GM21515 (cell line): Measurements from ENCODE around the gene USP34.
"Not testable (repeated sequence)": the region's sequence is repeated elsewhere in the genome, so short reads cannot be mapped to it uniquely, and the experiment has no call there.

Experiments
- ATAC-seq: cut with Tn5 transposase; IDR thresholded peaks from one replicate; pipeline ENCODE4 v1.9.1; 2021; ENCODE audit not compliant: unreplicated experiment

Gene USP34

DNA sequence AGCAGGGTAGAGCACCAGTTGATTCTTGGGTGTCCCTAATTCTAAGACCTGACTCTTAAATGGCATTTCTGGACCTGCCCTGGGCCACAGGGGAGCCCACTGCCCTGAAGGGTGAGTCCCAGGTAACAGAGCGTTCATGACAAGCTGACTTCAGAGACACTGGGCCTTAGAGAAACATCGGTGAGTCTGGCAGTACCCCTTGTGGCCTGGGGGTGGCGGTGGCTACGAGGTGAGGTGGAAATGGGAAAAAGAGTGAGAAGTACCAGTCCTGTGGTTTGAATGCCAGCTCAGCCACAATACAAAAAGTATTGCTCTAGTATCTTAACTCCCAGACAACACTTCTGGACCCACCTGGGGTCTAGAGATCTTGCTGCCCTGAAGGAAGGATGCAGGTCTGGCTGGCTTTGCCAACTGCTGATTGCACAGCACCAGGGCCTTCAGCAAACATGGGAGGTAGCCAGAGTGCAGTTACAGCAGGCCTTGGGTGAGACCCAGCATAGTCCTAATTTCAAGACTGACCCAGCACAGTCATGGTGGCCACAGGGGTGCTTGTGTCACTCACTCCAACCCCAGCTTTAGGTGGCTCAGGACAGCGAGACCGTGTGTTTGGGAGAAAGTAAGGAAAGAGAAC, 44.5 kb downstream of the USP34 start:
- peak; percentile 53 for ATAC-seq

DNA sequence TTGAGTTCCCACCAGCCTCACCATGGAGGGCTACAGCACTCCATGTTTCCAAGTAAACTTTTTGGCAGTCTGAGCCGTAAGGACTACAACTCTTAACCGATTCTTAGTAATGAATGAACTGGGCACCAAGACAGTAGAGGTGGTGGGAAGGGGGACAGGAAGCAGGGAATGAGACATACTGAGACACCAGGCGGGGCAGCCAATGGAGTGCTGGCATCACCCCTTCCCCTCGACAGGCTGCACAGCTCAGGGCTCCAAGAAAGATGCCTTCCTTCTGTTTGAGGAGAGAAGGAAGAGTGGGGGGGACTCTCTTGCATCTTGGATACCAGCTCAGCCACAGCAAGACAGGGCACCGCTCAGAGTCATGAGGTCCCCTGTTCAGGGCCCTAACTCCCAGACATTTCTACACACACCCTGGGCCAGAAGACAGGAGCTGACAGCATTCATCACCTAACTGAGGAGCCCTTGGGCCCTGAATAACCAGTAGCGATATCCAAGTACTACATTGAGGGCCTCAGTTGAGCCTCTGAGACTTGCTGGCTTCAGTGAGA, 45.2 kb downstream of the USP34 start:
- ATAC-seq = no peak

DNA sequence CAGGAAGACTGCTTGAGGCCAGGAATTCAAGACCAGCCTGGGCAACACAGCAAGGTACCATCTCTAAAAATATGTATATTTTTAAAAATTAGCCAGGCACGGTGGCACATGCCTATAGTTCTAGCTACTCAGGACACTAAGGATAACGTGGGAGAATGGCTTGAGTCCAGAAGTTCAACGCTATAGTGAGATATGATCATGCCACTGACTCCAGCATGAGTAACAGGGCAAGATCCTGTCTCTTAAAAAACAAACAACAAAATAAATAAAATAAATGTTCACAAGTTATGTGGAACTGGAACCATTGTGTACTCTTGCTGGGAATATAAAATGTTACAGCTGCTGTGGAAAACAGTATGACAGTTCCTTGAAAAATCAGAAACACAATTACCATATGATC, 47.2 kb downstream of the USP34 start:
- no peak for ATAC-seq

DNA sequence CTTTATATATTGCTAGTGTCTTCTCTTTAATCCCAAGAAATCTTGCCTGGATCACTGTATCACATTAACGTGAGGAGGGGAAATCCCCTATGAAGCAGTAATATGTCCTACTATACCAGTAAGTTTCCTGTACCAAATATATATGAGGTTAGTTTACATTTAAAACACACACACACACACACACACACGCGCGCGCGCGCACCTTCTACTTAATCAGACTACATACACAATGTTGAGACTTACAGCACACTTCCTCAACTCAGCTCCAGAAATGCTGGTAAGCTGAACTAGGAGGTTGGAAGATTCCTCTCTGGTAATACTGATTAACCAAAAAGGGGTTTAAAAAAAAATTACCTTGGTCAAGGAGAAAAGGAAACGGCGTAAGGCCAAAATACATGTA, 49.3 kb downstream of the USP34 start:
- no peak for ATAC-seq

DNA sequence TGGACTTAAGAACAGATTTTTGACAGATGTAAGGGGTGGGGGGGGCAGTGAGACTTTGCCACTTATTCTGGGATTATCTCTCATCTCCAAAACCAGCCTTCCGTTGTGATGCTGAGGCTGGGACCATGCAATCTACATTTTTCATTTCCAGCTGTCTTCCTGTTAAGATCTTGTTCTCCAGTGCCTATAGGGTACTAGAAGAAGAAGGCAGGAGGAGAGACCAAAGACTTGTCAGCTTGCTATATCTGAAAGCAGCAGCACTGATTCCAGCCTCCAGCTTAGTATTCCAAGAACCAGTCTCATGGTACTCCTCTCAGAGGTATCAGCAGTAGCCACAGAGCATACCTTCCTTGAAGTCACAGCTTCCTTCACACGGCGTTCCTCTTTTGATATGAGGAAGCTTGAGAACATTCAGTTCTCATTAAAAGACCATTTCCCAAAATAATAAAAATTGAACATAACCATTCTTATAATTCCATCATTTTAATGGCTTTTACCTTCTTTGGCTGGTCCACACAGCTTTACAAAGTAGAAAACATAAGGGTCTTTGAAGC, 49.8 kb downstream of the USP34 start:
- no peak for ATAC-seq

DNA sequence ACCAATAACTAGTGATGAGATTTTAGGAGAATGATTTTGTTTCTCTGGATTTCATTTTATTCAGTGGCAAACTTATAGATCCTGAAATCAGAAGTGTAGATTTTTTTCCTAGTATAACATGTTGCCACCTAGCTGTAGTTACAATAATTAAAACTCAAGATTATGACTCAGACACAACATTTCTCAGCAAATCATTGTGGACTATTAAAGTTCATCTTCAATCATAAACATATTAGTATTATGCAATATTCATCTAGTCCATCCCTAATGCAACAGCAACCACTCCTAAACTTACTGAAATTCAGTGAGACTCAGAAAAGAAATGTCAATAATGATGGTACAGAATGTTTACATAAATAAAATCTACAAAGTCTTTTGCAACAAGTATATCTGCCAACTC, 51.3 kb downstream of the USP34 start:
- no peak for ATAC-seq

DNA sequence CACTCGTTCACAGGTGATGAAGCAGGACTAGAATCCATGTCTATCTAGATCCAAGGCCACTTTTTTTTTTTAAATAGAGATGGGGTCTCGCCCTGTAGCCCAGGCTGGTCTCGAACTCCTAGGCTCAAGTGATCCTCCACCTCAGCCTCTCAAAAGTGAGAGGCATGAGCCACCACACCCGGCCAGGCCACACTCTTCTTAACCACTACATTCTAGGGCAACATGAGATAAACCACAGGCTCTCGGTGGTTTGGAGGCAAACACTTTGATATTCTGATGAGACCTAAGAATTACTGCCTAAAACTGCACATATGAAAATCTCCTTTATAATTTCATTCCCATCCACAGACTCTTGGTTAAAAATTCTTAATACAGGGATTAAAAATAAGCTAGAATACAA, 51.8 kb downstream of the USP34 start:
- no peak for ATAC-seq

DNA sequence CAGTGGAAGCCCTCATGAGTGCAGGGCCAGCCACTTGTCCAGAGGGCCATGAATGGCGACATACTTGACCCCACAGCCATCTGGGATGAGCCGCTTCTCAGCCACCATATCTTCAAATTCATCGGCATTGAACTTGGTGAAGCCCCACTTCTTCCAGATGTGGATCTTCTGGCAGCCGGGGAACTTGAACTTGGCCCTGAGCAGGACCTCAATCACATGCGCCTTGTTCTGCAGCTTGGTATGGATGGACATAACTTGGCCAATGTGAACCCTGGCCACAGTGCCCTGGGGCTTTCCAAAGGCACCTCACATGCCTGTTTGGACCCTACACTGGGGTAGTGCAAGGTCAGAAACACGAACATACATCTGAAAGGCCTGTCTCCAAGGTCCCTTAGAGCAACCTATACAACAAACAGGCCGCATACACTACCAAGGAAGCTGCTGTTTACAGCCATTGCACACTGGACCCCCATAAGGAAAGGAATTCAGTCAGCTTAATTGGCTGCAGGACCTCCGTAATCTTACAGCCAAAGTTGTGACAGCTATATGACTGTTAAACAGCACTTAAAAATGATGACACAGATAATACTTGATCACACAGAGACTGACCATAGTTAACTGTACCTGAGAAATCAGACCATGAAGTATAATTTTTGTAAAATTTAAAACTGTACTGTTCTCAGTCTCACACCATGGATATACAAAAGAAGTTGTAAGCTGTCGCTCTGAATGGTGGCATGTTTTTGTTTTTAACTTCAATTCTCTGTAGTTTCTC, 53.8 kb downstream of the USP34 start:
- no peak for ATAC-seq

DNA sequence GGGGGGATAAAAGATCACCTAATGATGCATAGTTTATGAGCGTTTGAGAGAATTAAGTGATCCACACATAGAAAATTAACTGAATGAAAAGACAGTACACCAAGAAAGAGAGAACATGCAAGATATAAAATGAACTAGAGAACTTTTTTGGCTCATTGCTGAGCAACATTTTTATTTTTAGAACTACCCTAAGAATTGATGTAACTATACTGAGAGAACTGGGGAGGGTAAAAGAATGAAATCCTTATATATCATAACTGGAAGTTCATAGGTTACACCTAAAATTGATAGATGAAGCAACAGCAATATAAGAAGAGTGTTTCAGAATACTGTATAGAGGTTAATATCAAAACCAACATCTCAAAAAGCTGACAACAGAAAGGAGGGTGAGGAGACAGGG, 55.6 kb downstream of the USP34 start:
- no peak for ATAC-seq

DNA sequence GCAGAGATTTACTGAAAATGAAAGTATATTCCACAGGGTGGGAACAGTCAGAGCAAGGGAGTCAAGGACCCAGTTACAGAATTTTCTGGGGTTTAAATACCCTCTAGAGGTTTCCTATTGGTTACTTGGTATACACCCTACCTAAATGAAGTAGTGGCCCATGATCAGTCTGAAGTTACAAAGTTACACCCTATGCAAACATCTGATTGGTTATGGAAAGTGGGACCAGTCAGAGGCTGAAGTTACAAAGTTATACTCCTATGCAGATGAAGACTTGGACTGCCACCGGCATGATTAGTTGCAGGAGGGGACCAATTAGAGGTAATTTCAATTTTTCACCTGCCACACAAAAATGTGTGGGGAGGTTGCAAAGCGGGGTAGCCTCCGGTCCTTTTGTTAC, 56.2 kb downstream of the USP34 start:
- no peak for ATAC-seq

DNA sequence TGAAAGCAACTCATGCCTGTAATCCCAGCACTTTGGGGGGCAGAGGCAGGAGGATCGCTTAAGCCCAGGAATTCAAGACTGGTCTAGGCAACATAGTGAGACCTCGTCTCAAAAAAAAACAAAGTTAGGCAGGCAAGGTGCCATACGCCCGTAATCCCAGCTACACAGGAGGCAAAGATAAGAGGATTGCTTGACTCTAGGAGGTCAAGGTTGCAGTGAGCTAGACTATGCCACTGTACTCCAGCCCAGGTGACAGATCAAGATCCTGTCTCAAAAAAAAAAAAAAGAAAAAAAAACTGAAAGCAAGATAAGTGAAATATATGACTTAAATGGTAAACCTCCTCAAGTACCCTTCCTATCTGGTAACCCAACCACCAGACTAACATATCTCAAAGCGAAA, 59.8 kb downstream of the USP34 start:
- ATAC-seq = no peak

DNA sequence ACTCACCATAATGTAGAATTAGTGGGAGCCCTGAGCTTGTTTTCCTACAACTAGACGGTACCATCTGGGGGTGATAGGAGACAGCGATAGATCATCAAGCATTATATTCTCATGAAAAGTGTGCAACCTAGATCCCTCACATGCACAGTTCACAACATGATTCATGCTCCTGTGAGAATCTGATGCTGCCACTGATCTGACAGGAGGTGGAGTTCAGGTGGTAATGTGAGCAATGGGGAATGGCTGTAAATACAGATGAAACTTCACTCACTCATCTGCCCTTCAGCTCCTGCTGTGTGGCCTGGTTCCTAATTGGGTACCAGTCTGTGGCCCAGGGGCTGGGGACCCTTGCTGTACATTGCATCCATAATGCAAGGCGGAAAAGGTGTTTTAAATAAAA, 60.7 kb downstream of the USP34 start:
- no peak for ATAC-seq

DNA sequence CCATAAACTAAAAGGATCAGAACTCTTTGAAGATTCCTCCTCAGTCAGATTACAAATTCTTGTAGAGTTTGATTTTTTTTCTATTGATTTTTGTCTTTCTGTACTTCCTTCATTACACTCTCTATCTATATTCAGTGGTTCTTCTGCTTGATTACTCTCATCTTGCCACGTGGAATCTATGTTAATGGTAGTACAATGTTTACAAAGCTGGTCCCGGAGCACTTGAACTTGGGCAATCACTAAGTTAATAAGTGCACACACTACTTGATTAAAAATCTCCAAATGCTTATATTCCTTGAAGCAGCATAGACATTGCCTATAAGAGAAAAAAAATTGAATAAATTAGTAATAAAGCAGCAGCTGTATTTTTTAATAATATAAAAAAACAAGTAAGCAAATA, 65.1 kb downstream of the USP34 start:
- ATAC-seq = no peak

DNA sequence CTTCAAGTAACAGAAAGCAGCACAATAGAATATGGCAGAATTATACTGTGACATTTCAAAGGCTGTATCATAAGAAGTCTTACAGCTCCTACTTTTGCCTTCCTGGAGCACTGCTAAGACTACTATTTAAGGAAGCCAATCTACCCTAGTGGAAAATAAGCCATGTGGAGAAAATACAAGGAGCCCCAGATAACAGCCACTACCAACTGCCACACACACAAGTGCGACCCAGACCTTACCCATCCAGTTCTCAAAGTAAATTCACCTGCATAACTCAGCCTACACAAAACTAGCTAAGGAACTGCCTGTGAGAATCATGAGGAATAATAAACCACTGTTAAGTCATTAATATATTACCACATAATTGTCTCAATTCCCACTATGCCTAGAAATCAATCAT, 66.4 kb downstream of the USP34 start:
- no peak for ATAC-seq

DNA sequence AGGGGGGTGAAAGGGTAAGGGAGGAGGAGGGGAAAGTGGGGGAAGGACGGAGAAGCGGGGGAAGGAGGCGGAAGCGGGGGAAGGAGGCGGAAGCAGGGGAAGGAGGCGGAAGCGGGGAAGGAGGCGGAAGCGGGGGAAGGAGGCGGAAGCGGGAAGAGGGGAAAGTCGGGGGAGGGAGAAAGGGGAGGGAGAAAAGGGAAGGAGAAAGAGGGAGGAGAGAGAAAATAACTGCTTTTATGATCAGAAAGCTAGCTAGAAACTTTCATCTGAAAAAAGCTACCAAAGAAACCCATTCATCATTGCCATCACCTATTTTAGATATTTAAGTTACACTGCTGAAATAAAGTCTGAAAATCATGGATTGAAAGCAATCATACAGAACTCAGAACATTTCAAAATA, 72.5 kb downstream of the USP34 start:
- ATAC-seq = no peak

DNA sequence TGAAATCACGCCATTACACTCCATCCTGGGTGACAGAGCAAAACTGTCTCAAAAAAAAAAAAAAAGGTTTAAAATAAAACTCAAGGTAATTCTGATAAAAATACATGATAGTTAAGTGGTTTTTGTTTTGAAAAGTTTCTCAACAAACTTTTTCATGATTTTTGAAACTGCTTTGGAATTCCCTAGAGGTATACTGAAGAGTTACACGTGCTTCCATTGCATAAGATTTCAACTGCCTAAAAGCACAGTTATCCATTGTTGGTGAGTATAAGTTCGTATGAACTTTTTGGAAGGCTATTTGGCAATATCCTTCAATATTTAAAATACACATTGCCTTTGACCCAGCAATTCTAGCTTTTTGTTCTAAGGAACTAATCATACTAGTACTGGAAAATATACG, 74.9 kb downstream of the USP34 start:
- no peak for ATAC-seq

DNA sequence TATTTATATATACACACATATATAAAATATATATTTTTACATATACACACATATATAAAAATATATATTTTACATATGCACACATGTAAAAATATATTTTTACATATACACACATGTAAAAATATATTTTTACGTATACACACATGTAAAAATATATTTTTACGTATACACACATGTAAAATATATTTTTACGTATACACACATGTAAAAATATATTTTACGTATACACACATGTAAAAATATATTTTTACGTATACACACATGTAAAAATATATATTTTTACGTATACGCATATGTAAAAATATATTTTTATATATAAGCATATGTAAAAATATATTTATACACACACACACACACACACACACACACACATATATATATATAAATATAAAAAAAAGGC, 83.3 kb downstream of the USP34 start:
- not testable (repeated sequence) for ATAC-seq

DNA sequence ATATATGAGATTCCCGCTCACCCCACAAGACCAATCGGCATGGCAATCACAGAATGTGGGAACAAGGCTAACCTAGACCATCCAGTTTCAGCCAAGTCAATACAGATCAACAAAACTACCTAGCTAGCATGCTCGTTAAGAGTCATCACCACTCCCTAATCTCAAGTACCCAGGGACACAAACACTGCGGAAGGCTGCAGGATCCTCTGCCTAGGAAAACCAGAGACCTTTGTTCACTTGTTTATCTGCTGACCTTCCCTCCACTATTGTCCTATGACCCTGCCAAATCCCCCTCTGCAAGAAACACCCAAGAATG, 90.0 kb downstream of the USP34 start:
- ATAC-seq = not testable (repeated sequence)

DNA sequence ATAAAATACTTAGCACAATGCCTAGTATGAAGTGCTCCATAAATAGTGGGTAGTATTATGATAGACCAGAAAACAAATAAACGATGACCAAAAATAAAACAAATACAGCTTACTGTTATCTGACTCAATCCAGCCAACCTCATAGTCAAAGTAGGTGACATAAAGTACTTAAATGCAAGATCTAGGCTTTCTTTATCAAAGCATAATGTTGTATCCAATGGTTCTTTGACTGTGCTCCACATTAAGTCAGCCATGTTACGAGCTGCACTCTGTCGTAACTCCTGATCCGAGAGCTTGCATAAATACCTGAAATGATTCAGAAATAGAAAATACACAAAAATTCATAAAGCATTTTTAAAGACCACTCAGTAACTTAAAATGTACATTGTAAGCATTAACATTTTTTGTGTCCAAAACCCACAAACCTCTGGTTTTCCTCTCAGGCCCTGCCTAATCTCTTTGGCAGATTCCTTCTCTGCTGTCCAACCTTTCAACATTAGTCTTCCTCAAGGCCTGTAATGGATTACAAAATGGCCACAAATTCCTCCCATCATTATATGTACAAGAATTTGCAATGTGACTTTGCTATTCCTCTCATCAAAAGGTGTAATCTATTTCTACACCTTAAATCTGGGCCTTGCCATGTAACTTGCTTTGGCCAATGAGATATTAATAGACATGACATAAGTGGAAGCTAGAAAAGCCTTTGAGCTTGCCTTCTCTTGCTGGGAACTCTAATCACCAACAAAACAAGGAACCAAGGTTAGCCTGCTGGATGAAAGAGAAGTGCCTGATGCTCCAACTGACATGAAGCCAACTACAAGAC, 90.6 kb downstream of the USP34 start:
- ATAC-seq = no peak

DNA sequence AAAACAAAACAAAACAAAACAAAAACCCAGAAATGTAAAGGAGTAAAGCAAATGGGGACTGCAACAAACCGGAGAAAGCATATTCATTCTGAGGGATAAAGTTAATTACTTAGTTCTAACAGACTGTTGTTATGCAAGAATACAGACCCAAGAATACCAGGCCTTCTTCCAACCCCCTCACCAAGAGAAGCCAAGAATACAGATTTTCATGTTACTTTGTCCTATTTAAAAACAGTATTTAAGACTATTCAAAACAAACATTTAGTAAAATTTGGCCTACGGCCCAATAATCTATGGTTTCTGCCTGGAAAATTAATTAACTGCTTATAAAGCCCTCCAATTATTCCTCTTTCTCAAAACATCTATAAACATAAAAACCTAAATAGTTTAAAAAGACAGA, 91.4 kb downstream of the USP34 start:
- ATAC-seq = no peak

DNA sequence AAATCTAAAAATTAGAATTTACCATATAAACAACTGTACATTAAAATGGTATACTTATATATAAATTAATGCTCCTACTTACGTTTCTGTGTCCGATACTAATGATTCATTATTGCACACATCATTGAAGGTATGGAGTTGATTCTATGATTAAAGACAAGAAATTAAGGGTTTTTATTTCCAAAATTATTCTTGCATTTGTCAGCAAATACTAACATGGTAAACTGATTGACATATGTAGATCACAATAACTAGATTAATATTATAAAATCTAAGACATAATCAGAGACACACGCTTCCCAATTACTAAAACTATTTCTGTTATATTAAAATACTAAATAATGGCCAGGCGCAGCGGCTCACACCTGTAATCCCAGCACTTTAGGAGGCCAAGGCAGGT, 92.6 kb downstream of the USP34 start:
- no peak for ATAC-seq

DNA sequence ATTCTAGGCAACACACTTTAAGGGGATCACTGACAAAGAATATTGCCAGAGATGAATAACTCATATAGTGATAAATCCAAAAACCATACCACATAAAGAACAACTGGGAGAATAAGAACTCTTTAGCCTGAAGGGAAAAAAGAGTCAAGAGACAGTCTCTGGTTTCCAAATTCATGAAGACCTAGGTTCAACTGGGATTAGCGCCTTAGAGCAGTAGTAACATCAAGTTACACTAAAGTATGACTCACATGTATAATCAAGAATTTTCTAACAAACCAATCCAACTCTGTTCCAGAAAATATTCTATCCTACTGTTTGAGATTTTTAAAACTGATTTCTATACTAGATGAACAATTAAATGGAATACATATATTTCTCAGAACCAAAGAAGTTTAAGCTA, 93.8 kb downstream of the USP34 start:
- ATAC-seq = no peak
